Renal pelvis (tissue), 4 donors: ENCODE results near the gene CFAP20DC. TPM values are rescaled to one million over a fixed set of nuclear protein-coding genes. Genes with fewer than 3 reads are reported as not detected.
"Not testable (repeated sequence)": the region's sequence is repeated elsewhere in the genome, so short reads cannot be mapped to it uniquely, and the experiment has no call there.

Experiments
- DNase-seq: peaks from one replicate; pipeline ENCODE4 v3.0.0-alpha.2; 2013
- polyA plus RNA-seq, 3 donors: library from polyadenylated mRNA; unstranded; fragments of 120-200 nt; gene quantifications; one replicate each; pipeline ENCODE4 v1.2.1, GENCODE V29; 2013; ENCODE audit not compliant: insufficient read length in 3 of 3

Gene CFAP20DC
- polyA plus RNA-seq, 3 donors = 4.1 to 4.8 (median 4.1) TPM

DNA sequence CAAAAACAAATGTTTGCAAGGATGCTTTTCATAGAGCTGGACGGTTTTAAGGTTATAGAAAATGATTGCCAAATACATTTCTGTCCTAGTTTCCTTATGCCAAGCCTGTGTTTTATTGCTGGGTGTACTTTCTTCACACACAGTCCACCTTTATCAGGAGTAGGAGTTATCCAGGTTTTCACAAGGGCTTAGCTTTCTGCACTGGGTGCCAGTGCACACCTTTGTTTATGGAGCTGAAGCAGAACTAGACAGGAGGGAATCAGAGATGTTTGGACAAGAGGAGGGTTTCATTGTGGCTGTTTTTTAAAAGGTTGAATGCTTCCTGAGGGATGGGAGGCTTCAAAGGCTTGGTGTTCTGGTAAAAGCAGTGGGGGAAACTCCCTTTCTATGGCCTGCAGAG is 353.7 kb downstream of the CFAP20DC start:
- DNase-seq = no peak

- not testable (repeated sequence) for DNase-seq
These were observed 354.5 kb downstream of the CFAP20DC start for GRCh38 chr3:58695284-58695683.

- DNase-seq = no peak
These were observed 355.6 kb downstream of the CFAP20DC start for GRCh38 chr3:58693940-58694850.

DNA sequence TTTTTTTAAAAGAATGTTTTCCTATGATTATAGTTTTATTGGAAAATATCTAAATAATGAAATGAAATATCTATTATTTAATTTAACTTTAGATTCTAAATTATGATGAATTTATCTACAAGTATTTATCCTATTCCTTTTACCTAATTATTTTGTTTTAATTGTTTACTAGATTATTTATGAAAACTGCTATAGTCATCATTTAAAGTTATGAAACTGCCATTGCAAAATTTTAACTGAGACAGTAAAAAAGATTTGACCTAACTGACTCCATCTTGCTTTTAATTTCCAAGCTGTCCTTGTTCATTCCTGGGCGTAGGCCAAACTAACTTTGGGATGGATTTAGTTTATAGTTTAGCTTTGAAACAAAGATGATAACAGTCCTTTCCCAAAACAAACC is 357.3 kb downstream of the CFAP20DC start:
- DNase-seq = no peak
